ENCODE results near the gene STAP1. TPM values are rescaled to one million over a fixed set of nuclear protein-coding genes. Genes with fewer than 3 reads are reported as not detected.

Gene STAP1
- total RNA-seq, 1 experiment from 2014 or later, result not detected

DNA sequence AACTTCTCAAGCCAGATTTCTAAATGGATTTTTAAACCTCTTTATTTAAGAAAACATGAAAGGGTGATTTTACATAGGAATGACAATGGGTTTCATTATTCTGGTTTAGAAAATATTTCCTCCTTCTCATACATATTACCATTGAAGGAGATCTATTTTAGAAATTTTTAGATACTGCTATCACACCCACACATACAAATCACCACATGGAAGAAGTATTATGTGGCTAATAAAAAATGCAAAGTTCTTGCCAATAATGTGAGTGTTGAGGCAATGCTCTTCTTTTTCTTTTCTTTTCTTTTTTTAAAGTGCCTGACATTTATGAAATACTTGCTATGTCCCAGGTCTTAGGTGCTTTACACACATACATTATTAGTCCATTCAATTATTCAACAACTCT is 6.8 kb downstream of the STAP1 start:
- Histone ChIP-seq H3K4me2 (ENCODE audit: low read length) (no peak overlapping the region), H3K36me3 (ENCODE audit: control insufficient read depth in 1 of 2, insufficient read depth in 2 of 2, low read length in 2 of 2) (no peaks in the 10 kb centered on the region), H2AFZ (ENCODE audit: low read depth, low read length, poor library complexity, severe bottlenecking) (no peak overlapping the region), H3K27ac (ENCODE audit: low read depth, low read length) (no peak overlapping the region), H3K4me1 (ENCODE audit: control insufficient read depth in 1 of 2, insufficient read depth in 2 of 2, low read length in 2 of 2) (no peaks in the 10 kb centered on the region), H3K9ac (ENCODE audit: low read length) (no peak overlapping the region), H3K9me3 (ENCODE audit: control insufficient read depth in 1 of 2, insufficient read depth in 1 of 2, low read depth in 1 of 2, low read length in 2 of 2) (no peaks in the 10 kb centered on the region), H4K20me1 (ENCODE audit: insufficient read depth) (no peaks in the 10 kb centered on the region), H3K79me2 (ENCODE audit: insufficient read depth, low read length) (no peaks in the 10 kb centered on the region), H3K27me3 (ENCODE audit: insufficient read depth, low read length) (no peaks in the 10 kb centered on the region), H3K9me2 (ENCODE audit: insufficient read depth) (no peaks in the 10 kb centered on the region), H3K4me3 (replicated peaks in 1 of 2; ENCODE audit: low read depth in 1 of 2, low read length in 2 of 2) (no peak overlapping the region)
- ChIA-PET RAD21 (ENCODE audit: low non-redundant PET in 1 of 2, low total read pairs in 2 of 2, uncharacterized antibody in 2 of 2, unreplicated experiment in 2 of 2) (no interaction called here), POLR2A (no interaction called here), CTCF (no interaction called here)
- no peak for ATAC-seq
- TF ChIP-seq JUND (IDR thresholded peaks at IDR 0.05) (no peak), ZNF274 (IDR thresholded peaks at IDR 0.05; ENCODE audit: low read depth, low read length) (no peak), MAX (IDR thresholded peaks at IDR 0.05) (no peak), ZBTB33 (IDR thresholded peaks at IDR 0.05; ENCODE audit: extremely low read depth, insufficient replicate concordance, low read length) (no peak), TCF7L2 (IDR thresholded peaks at IDR 0.05; ENCODE audit: borderline replicate concordance, extremely low read depth, insufficient read depth, insufficient read length) (no peak), ZFX (IDR thresholded peaks at IDR 0.05) (no peak), EGR1 (IDR thresholded peaks at IDR 0.05; ENCODE audit: low read depth) (no peak), YY1 (IDR thresholded peaks at IDR 0.05; ENCODE audit: extremely low read depth, insufficient replicate concordance, low read depth, low read length) (no peak), POLR2AphosphoS5 (IDR thresholded peaks at IDR 0.05; ENCODE audit: low read depth, low read length) (no peak), ATF3 (IDR thresholded peaks at IDR 0.05) (no peak), SRF (IDR thresholded peaks at IDR 0.05; ENCODE audit: low read depth) (no peak), SP1 (IDR thresholded peaks at IDR 0.05; ENCODE audit: low read depth) (no peak), EZH2phosphoT487 (IDR thresholded peaks at IDR 0.05; ENCODE audit: borderline replicate concordance) (no peak), REST (IDR thresholded peaks at IDR 0.05; ENCODE audit: low read depth) (no peak), SIN3A (IDR thresholded peaks at IDR 0.05; ENCODE audit: low read depth) (no peak), RAD21 (IDR thresholded peaks at IDR 0.05; ENCODE audit: low read depth) (no peak)
- TF ChIP-seq, protein P1, sequence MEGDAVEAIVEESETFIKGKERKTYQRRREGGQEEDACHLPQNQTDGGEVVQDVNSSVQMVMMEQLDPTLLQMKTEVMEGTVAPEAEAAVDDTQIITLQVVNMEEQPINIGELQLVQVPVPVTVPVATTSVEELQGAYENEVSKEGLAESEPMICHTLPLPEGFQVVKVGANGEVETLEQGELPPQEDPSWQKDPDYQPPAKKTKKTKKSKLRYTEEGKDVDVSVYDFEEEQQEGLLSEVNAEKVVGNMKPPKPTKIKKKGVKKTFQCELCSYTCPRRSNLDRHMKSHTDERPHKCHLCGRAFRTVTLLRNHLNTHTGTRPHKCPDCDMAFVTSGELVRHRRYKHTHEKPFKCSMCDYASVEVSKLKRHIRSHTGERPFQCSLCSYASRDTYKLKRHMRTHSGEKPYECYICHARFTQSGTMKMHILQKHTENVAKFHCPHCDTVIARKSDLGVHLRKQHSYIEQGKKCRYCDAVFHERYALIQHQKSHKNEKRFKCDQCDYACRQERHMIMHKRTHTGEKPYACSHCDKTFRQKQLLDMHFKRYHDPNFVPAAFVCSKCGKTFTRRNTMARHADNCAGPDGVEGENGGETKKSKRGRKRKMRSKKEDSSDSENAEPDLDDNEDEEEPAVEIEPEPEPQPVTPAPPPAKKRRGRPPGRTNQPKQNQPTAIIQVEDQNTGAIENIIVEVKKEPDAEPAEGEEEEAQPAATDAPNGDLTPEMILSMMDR (IDR thresholded peaks at IDR 0.05 in 2 of 3, conservative IDR thresholded peaks at IDR 0.05 in 1 of 3; ENCODE audit: borderline replicate concordance in 1 of 3, insufficient read depth in 1 of 3, low read depth in 2 of 3, low read length in 2 of 3), result no peak
- no peak for DNase-seq (ENCODE audit: low read depth, low spot score)
- intact Hi-C loops (cut with micrococcal nuclease), result no loop called here
- no TSS peak for BruUV-seq (replicated peaks)

Data from HCT116 (cell line).